OCI-LY1 (cell line): ENCODE measurements around the gene TP53AIP1.

ENCODE experiments used
- H2AFZ ChIP-seq: fragments of 200-600 bp; sonication (generic), shearing (Covaris generic); 2 replicates; pipeline ENCODE4 v1.6.0; 2014; ENCODE audit warnings: antibody characterized with exemption, mild to moderate bottlenecking, low read length
- H3F3A ChIP-seq: fragments of 200-600 bp; sonication (generic), shearing (Covaris generic); 2 replicates; pipeline ENCODE4 v1.6.0; 2014; ENCODE audit warnings: mild to moderate bottlenecking, antibody characterized with exemption, low read length, moderate library complexity; ENCODE audit not compliant: insufficient read depth
- H3K27ac ChIP-seq: fragments of 200-600 bp; sonication (generic); 2 replicates; pipeline ENCODE4 v1.5.1; 2014; ENCODE audit warnings: low read length, mixed run types, mild to moderate bottlenecking, low read depth; ENCODE audit not compliant: poor library complexity, severe bottlenecking
- H3K27me3 ChIP-seq: fragments of 200-600 bp; sonication (generic); 2 replicates; pipeline ENCODE4 v1.6.0; 2014; ENCODE audit warnings: antibody characterized with exemption, mild to moderate bottlenecking, low read length, moderate library complexity; ENCODE audit not compliant: insufficient read depth
- H3K36me3 ChIP-seq: fragments of 200-600 bp; sonication (generic); 2 replicates; pipeline ENCODE4 v1.6.1; 2014; ENCODE audit warnings: mild to moderate bottlenecking, antibody characterized with exemption, low read length, moderate library complexity, mixed read lengths; ENCODE audit not compliant: insufficient read depth
- H3K4me1 ChIP-seq: fragments of 200-600 bp; sonication (generic); 2 replicates; pipeline ENCODE4 v1.5.1; 2014; ENCODE audit warnings: mild to moderate bottlenecking, low read length, moderate library complexity; ENCODE audit not compliant: insufficient read depth, severe bottlenecking
- H3K4me2 ChIP-seq: fragments of 200-600 bp; sonication (generic), shearing (Covaris generic); 2 replicates; pipeline ENCODE4 v1.6.1; 2014; ENCODE audit warnings: low read length
- H3K4me3 ChIP-seq: fragments of 200-600 bp; sonication (generic); 2 replicates; pipeline ENCODE4 v1.5.1; 2014; ENCODE audit warnings: low read length, low read depth, mild to moderate bottlenecking, mixed read lengths; ENCODE audit not compliant: poor library complexity, severe bottlenecking
- H3K79me2 ChIP-seq: fragments of 200-600 bp; shearing (Covaris generic); 2 replicates; pipeline ENCODE4 v1.6.1; 2016; ENCODE audit warnings: mixed run types, low read length, mixed read lengths; ENCODE audit not compliant: insufficient read depth
- H3K9ac ChIP-seq: fragments of 200-600 bp; sonication (generic), shearing (Covaris generic); 2 replicates; pipeline ENCODE4 v1.6.1; 2014; ENCODE audit warnings: mild to moderate bottlenecking, low read length, mixed read lengths
- H3K9me2 ChIP-seq: fragments of 200-600 bp; sonication (generic), shearing (Covaris generic); 2 replicates; pipeline ENCODE4 v1.6.1; 2014; ENCODE audit warnings: low read depth, mild to moderate bottlenecking, low read length, mixed read lengths
- H3K9me3 ChIP-seq: fragments of 200-600 bp; shearing (Covaris generic); 2 replicates; pipeline ENCODE4 v1.6.1; 2014; ENCODE audit warnings: low read length, mixed read lengths
- H4K20me1 ChIP-seq: fragments of 200-600 bp; sonication (generic), shearing (Covaris generic); 2 replicates; pipeline ENCODE4 v1.6.0; 2016; ENCODE audit warnings: mild to moderate bottlenecking, low read length; ENCODE audit not compliant: insufficient read depth
- EZH2 ChIP-seq: fragments of 200-600 bp; sonication (generic), shearing (Covaris generic); IDR thresholded peaks from 2 replicates; pipeline ENCODE4 v1.8.0; 2017; ENCODE audit warnings: borderline replicate concordance, mixed run types, mild to moderate bottlenecking, antibody characterized with exemption, low read length, moderate library complexity, mixed read lengths
- TF ChIP-seq, protein P1 (sequence below): fragments of 200-600 bp; sonication (generic), shearing (Covaris generic); IDR thresholded peaks from 2 replicates; pipeline ENCODE4 v1.5.1; 2017; ENCODE audit warnings: mild to moderate bottlenecking, antibody characterized with exemption, low read length, moderate library complexity, mixed read lengths

TP53AIP1 gene

GRCh38 chr11:128948583-128948982 lies 5.9 kb upstream of the TP53AIP1 start:
- Histone ChIP-seq H3K36me3 (no peaks in the 10 kb centered on the region), H4K20me1 (no peaks in the 10 kb centered on the region), H3K9me3 (no peaks in the 10 kb centered on the region), H3K9ac (no peak overlapping the region), H3K9me2 (no peaks in the 10 kb centered on the region), H2AFZ (no peak overlapping the region), H3K4me2 (no peak overlapping the region), H3K4me3 (no peak overlapping the region), H3K27me3 (no peaks in the 10 kb centered on the region), H3F3A (no peaks in the 10 kb centered on the region), H3K79me2 (no peaks in the 10 kb centered on the region), H3K27ac (no peak overlapping the region), H3K4me1 (no peaks in the 10 kb centered on the region)
- TF ChIP-seq, protein P1, sequence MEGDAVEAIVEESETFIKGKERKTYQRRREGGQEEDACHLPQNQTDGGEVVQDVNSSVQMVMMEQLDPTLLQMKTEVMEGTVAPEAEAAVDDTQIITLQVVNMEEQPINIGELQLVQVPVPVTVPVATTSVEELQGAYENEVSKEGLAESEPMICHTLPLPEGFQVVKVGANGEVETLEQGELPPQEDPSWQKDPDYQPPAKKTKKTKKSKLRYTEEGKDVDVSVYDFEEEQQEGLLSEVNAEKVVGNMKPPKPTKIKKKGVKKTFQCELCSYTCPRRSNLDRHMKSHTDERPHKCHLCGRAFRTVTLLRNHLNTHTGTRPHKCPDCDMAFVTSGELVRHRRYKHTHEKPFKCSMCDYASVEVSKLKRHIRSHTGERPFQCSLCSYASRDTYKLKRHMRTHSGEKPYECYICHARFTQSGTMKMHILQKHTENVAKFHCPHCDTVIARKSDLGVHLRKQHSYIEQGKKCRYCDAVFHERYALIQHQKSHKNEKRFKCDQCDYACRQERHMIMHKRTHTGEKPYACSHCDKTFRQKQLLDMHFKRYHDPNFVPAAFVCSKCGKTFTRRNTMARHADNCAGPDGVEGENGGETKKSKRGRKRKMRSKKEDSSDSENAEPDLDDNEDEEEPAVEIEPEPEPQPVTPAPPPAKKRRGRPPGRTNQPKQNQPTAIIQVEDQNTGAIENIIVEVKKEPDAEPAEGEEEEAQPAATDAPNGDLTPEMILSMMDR, result no peak
- no peak for TF ChIP-seq EZH2

- no peak overlapping the region for H3K27ac ChIP-seq
- H3K4me1 ChIP-seq, result no peaks in the 10 kb centered on the region
Measured at GRCh38 chr11:128947773-128948172, 5.1 kb upstream of the TP53AIP1 start.

DNA sequence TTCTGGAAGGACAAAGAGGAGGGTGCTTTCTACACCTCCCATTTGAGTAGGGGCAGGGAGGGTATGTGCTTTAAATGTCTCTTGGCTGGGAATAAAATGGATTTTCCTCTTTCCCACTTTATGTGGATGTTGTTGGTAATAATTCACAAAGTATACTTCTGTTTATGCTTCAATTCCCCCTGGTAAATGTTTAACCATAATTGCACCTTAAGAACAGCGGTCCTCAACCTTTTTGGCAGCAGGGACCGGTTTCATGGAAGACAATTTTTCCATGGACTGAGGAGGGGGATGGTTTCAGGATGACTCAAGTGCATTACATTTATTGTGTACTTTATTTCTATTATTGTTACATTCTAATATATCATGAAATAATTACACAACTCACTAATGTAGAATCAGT lies 4.0 kb upstream of the TP53AIP1 start:
- Histone ChIP-seq H3K4me3 (no peak overlapping the region), H4K20me1 (no peaks in the 10 kb centered on the region), H3F3A (no peaks in the 10 kb centered on the region), H3K27ac (no peak overlapping the region), H3K9me2 (no peaks in the 10 kb centered on the region), H2AFZ (no peak overlapping the region), H3K4me1 (no peaks in the 10 kb centered on the region), H3K79me2 (no peaks in the 10 kb centered on the region), H3K4me2 (no peak overlapping the region), H3K36me3 (no peaks in the 10 kb centered on the region), H3K9ac (no peak overlapping the region), H3K9me3 (no peaks in the 10 kb centered on the region), H3K27me3 (no peaks in the 10 kb centered on the region)
- no peak for TF ChIP-seq EZH2
- TF ChIP-seq, protein P1, result no peak

More at GRCh38 chr11:128947773-128948172, 5.1 kb upstream of the TP53AIP1 start:
- Histone ChIP-seq H2AFZ (no peak overlapping the region), H3K9me2 (no peaks in the 10 kb centered on the region), H3K4me3 (no peak overlapping the region), H3K79me2 (no peaks in the 10 kb centered on the region), H3F3A (no peaks in the 10 kb centered on the region), H3K36me3 (no peaks in the 10 kb centered on the region), H3K27me3 (no peaks in the 10 kb centered on the region), H3K4me2 (no peak overlapping the region), H3K9me3 (no peaks in the 10 kb centered on the region), H3K9ac (no peak overlapping the region), H4K20me1 (no peaks in the 10 kb centered on the region)
- TF ChIP-seq, protein P1, result no peak
- no peak for TF ChIP-seq EZH2
